Pancreas (tissue), 10 donors: ENCODE results near the gene IQSEC2. TPM values are rescaled to one million over a fixed set of nuclear protein-coding genes. Genes with fewer than 3 reads are reported as not detected.

Experiments used
- ATAC-seq, 4 donors: fragments of 200-7000 bp; cut with Tn5 transposase; one replicate each; pipeline versions ENCODE4 v1.8.0 to v1.9.1; 2020; ENCODE audit warnings: mild to moderate bottlenecking in 4 of 4, moderate library complexity in 4 of 4
- DNase-seq, 6 donors: peaks; one replicate each; pipeline ENCODE4 v3.0.0-alpha.2; 2020
- FAIRE-seq: peaks from 2 replicates; lab custom pipeline; 2012; peaks lifted over from hg19 to GRCh38; lab: Jason Lieb, UNC
- H3K27ac ChIP-seq, 4 donors: fragments of 200-600 bp; sonication (generic); 1 replicate in 3 of 4; 2 replicates in 1 of 4; pipeline versions ENCODE4 v1.5.0 to v1.8.0; 2020
- H3K27me3 ChIP-seq, 4 donors: fragments of 200-600 bp; one replicate each; pipeline ENCODE4 v1.8.0; 2021
- H3K36me3 ChIP-seq, 3 donors: fragments of 200-600 bp; sonication (generic) in 1 of 3; one replicate each; pipeline versions ENCODE4 v1.5.0 to v1.8.0; 2020 to 2021
- H3K4me1 ChIP-seq, 3 donors: fragments of 200-600 bp; one replicate each; pipeline ENCODE4 v1.8.0; 2021
- H3K4me3 ChIP-seq, 4 donors: fragments of 200-600 bp; sonication (generic) in 2 of 4; one replicate each; pipeline versions ENCODE4 v1.5.0 to v1.8.0; 2020 to 2021
- H3K9me3 ChIP-seq, 4 donors: fragments of 200-600 bp; one replicate each; pipeline ENCODE4 v1.8.0; 2021
- CTCF ChIP-seq, 4 donors: fragments of 200-600 bp; sonication (generic) in 3 of 4; IDR thresholded peaks; one replicate each; pipeline versions ENCODE4 v1.5.0 to v1.8.0; 2021; ENCODE audit warnings: antibody characterized with exemption in 4 of 4
- WGBS, 2 donors: extraction: QIAGEN DNeasy Blood & Tissue Kit; methylation state at CpG; one replicate each; pipeline ENCODE4 v1.1.7; 2013; 5-methylcytosine and 5-hydroxymethylcytosine counted together
- intact Hi-C, 3 donors: fragments of 100-400 bp; cut with DNase I; formaldehyde crosslinking; loops; one replicate each; pipeline versions ENCODE4 v1.11.1 to v1.14.2; 2022
- polyA plus RNA-seq, 2 donors: library from polyadenylated mRNA; stranded (reverse); fragments of 200-250 nt; gene quantifications; one replicate each; pipeline ENCODE4 v1.2.3, GENCODE V29; 2013
- total RNA-seq, 6 donors: library from RNA; stranded (reverse); fragmentation: NEBNext Ultra II Directional in 4 of 6; extraction: Animal tissue kit (Norgen Biotek cat#: 25700) in 4 of 6; gene quantifications; one replicate each; pipeline versions ENCODE4 v1.2.1 to v1.2.4, GENCODE V29; 2021 to 2023
- donor health status: healthy with polysubstance abuse.
- donor health status: DM: no; HTN: no; CAD: no; lungs with moderate emphysema.
- donor health status: DM: no; HTN: no; CAD: no.
- donor health status: control.
- donor health status: control.
- donor health status: Bipolar disorder and iron deficiency.
- donor health status: DM: yes; HTN: yes; CAD: no.
- donor health status: DM: no; HTN: no; CAD: no.
- donor health status: DM: no; HTN: no; CAD: no.
- donor health status: DM: yes; HTN: yes; CAD: no.

IQSEC2 gene
- total and polyA plus RNA-seq, 8 donors: 7.5 to 13.2 (median 9.7) TPM

GRCh38 chrX:53230116-53230515 lies 51.3 kb downstream of the IQSEC2 start:
- no peak overlapping the region for H3K27ac ChIP-seq
- no peak for ATAC-seq
- no peak for FAIRE-seq
- intact Hi-C loops: no loop called here
- H3K36me3 ChIP-seq: no peaks in the 10 kb centered on the region
- no peaks in the 10 kb centered on the region for H3K9me3 ChIP-seq
- no peaks in the 10 kb centered on the region for H3K27me3 ChIP-seq
- H3K4me1 ChIP-seq: no peaks in the 10 kb centered on the region
- H3K4me3 ChIP-seq: no peak overlapping the region
- no peak for DNase-seq
- WGBS, 2 donors: 70 to 86% methylated on average over 5 of the region's 5 CpGs
- no peak for TF ChIP-seq CTCF (IDR thresholded peaks at IDR 0.05)

GRCh38 chrX:53227224-53227765 lies 54.1 kb downstream of the IQSEC2 start:
- FAIRE-seq (no peak), ATAC-seq (no peak), DNase-seq (no peak)
- H3K4me3 ChIP-seq: no peak overlapping the region
- H3K9me3 ChIP-seq: no peaks in the 10 kb centered on the region
- intact Hi-C loops: no loop called here
- H3K36me3 ChIP-seq: no peaks in the 10 kb centered on the region
- no peaks in the 10 kb centered on the region for H3K27me3 ChIP-seq
- 79 to 89% methylated on average over 7 of the region's 7 CpGs for WGBS, 2 donors
- H3K27ac ChIP-seq: no peak overlapping the region
- peaks cover 11 to 17% (median 14%) of the 10 kb centered on the region in 3 donors for H3K4me1 ChIP-seq
- no peak for TF ChIP-seq CTCF (IDR thresholded peaks at IDR 0.05)

GRCh38 chrX:53224860-53225797 lies 56.3 kb downstream of the IQSEC2 start, which contains the start of gene KDM5C:
Gene KDM5C, minus strand, starts transcription at chrX:53225207. Its CDS starts 318 bp downstream, at chrX:53224889.
- H3K9me3 ChIP-seq: no peaks in the 10 kb centered on the region
- FAIRE-seq: peak; percentile 51
- peak within 1 kb of the TSS; percentile 86 to 99 (median 94) for H3K4me3 ChIP-seq
- H3K27ac ChIP-seq: peak within 1 kb of the TSS; percentile 57 to 94 (median 82)
- intact Hi-C loops: no loop called here
- TF ChIP-seq CTCF (IDR thresholded peaks at IDR 0.05): no peak
- ATAC-seq: peak; percentile 92 to 95 (median 93)
- H3K27me3 ChIP-seq: no peaks in the 10 kb centered on the region
- WGBS, 2 donors: 0 to 1% methylated on average over 67 of the region's 67 CpGs
- peak; percentile 84 to 99 (median 92) for DNase-seq
- H3K36me3 ChIP-seq: peaks cover 0 to 5% (median 0%) of the 10 kb centered on the region in 3 donors
- H3K4me1 ChIP-seq: peaks cover 11 to 17% (median 14%) of the 10 kb centered on the region in 3 donors

- 0 to 1% methylated on average over 40 of the region's 40 CpGs for WGBS, 2 donors
- Histone ChIP-seq H3K4me3 (peak overlapping the region; percentile 86 to 99 (median 94)), H3K4me1 (peaks cover 11 to 17% (median 14%) of the 10 kb centered on the region in 3 donors), H3K9me3 (no peaks in the 10 kb centered on the region), H3K36me3 (peaks cover 0 to 12% (median 0%) of the 10 kb centered on the region in 3 donors), H3K27ac (peak overlapping the region; percentile 57 to 94 (median 82)), H3K27me3 (no peaks in the 10 kb centered on the region)
- intact Hi-C loops: no loop called here
- TF ChIP-seq CTCF (IDR thresholded peaks at IDR 0.05): no peak
- FAIRE-seq (no peak), ATAC-seq (peak; percentile 21 to 36 (median 26)), DNase-seq (peak in 3 of 6 donors; percentile 26 to 67 (median 29))
These were observed 57.2 kb downstream of the IQSEC2 start for GRCh38 chrX:53223955-53224859.
